Neural progenitor cell (in vitro differentiated cells): ENCODE results near the gene ZNF862. TPM values are rescaled to one million over a fixed set of nuclear protein-coding genes. Genes with fewer than 3 reads are reported as not detected.
A peak's percentile ranks its signal among the peaks of the same experiment; 100 is the strongest.

ENCODE experiments used
- DNase-seq: peaks from one replicate; pipeline ENCODE4 v3.0.0-alpha.2; 2016; ENCODE audit warnings: low spot score
- H2AFZ ChIP-seq: fragments of 200-600 bp; sonication (generic); replicated peaks from 2 replicates; pipeline ENCODE4 v1.6.1; 2016; ENCODE audit warnings: antibody characterized with exemption
- H3F3A ChIP-seq: fragments of 200-600 bp; sonication (generic); 2 replicates; pipeline ENCODE4 v1.6.1; 2016; ENCODE audit warnings: antibody characterized with exemption, low read depth
- H3K27ac ChIP-seq: fragments of 200-600 bp; sonication (generic); 2 replicates; pipeline ENCODE4 v1.5.1; 2016; ENCODE audit warnings: mild to moderate bottlenecking
- H3K27me3 ChIP-seq: fragments of 200-600 bp; sonication (generic); 2 replicates; pipeline ENCODE4 v1.6.1; 2016; ENCODE audit warnings: mild to moderate bottlenecking, moderate library complexity
- H3K36me3 ChIP-seq: fragments of 200-600 bp; sonication (generic); 2 replicates; pipeline ENCODE4 v1.5.1; 2016
- H3K4me1 ChIP-seq: fragments of 200-600 bp; sonication (generic); 2 replicates; pipeline ENCODE4 v1.6.1; 2016; ENCODE audit warnings: mixed run types
- H3K4me2 ChIP-seq: fragments of 200-600 bp; sonication (generic); 2 replicates; pipeline ENCODE4 v1.6.1; 2016
- H3K4me3 ChIP-seq: fragments of 200-600 bp; sonication (generic); 2 replicates; pipeline ENCODE4 v1.5.1; 2016
- H3K79me2 ChIP-seq: fragments of 200-600 bp; sonication (generic); 2 replicates; pipeline ENCODE4 v1.6.1; 2016; ENCODE audit warnings: low read depth
- H3K9ac ChIP-seq: fragments of 200-600 bp; sonication (generic); 2 replicates; pipeline ENCODE4 v1.6.1; 2016
- H3K9me3 ChIP-seq: fragments of 200-600 bp; sonication (generic); 2 replicates; pipeline ENCODE4 v1.5.1; 2016; ENCODE audit warnings: low read depth
- H4K20me1 ChIP-seq: fragments of 200-600 bp; sonication (generic); 2 replicates; pipeline ENCODE4 v1.6.1; 2016; ENCODE audit warnings: low read depth
- H3K27ac Mint-ChIP-seq: 3 replicates; pipeline ENCODE4 v1.8.0; 2021; ENCODE audit warnings: mixed read lengths
- H3K27me3 Mint-ChIP-seq: 2 replicates; pipeline ENCODE4 v1.8.0; 2022; ENCODE audit warnings: low read depth, mild to moderate bottlenecking, inconsistent platforms, moderate library complexity, mixed read lengths; ENCODE audit not compliant: insufficient read depth
- H3K36me3 Mint-ChIP-seq: 3 replicates; pipeline ENCODE4 v1.8.0; 2021; ENCODE audit warnings: mixed read lengths
- H3K4me1 Mint-ChIP-seq: 3 replicates; pipeline ENCODE4 v1.8.0; 2021; ENCODE audit warnings: mixed read lengths
- H3K4me3 Mint-ChIP-seq: 3 replicates; pipeline ENCODE4 v1.8.0; 2021; ENCODE audit warnings: mild to moderate bottlenecking, moderate library complexity, mixed read lengths
- H3K9me3 Mint-ChIP-seq: 3 replicates; pipeline ENCODE4 v1.8.0; 2020; ENCODE audit warnings: mixed read lengths
- CTCF ChIP-seq: fragments of 200-600 bp; sonication (generic); IDR thresholded peaks from 2 replicates; pipeline ENCODE4 v1.5.1; 2017; ENCODE audit warnings: antibody characterized with exemption, mild to moderate bottlenecking
- EZH2 ChIP-seq: fragments of 200-600 bp; sonication (generic); IDR thresholded peaks from 2 replicates; pipeline ENCODE4 v1.6.1; 2017; ENCODE audit warnings: antibody characterized with exemption, mild to moderate bottlenecking, moderate library complexity
- EZH2phosphoT487 ChIP-seq: fragments of 200-600 bp; sonication (generic); IDR thresholded peaks from 2 replicates; pipeline ENCODE4 v1.6.1; 2017; ENCODE audit warnings: antibody characterized with exemption
- total RNA-seq: library from RNA; depleted of rRNA; stranded (reverse); fragments of >200 nt; gene quantifications from 2 replicates; pipeline ENCODE4 v1.2.3, GENCODE V29; 2015; ENCODE audit warnings: low replicate concordance

Gene ZNF862
- total RNA-seq, 1 donor from 2014 or later = 5.9 TPM

GRCh38 chr7:149843566-149843965 is 5.4 kb downstream of the ZNF862 start:
- Mint-ChIP-seq H3K9me3 (no peaks in the 10 kb centered on the region), H3K27ac (no peak overlapping the region), H3K4me3 (no peak overlapping the region), H3K4me1 (peaks cover 10% of the 10 kb centered on the region), H3K36me3 (peaks cover 8% of the 10 kb centered on the region), H3K27me3 (peaks cover 1% of the 10 kb centered on the region)
- H3K4me3 ChIP-seq = no peak overlapping the region
- H3K27me3 ChIP-seq = peaks cover 40% of the 10 kb centered on the region
- H3K36me3 ChIP-seq = no peaks in the 10 kb centered on the region
- no peak for DNase-seq
- H3K4me1 ChIP-seq = no peaks in the 10 kb centered on the region
- no peak overlapping the region for H3K4me2 ChIP-seq
- no peak overlapping the region for H3K27ac ChIP-seq
- TF ChIP-seq EZH2 = no peak
- no peak for TF ChIP-seq CTCF
- no peak for TF ChIP-seq EZH2phosphoT487
- no peak overlapping the region for H2AFZ ChIP-seq
- no peaks in the 10 kb centered on the region for H3K79me2 ChIP-seq
- H3F3A ChIP-seq = peaks cover 9% of the 10 kb centered on the region
- H4K20me1 ChIP-seq = peaks cover 8% of the 10 kb centered on the region
- no peaks in the 10 kb centered on the region for H3K9me3 ChIP-seq
- H3K9ac ChIP-seq = no peak overlapping the region

- DNase-seq = no peak
- H3K4me2 ChIP-seq = no peak overlapping the region
These were observed 6.3 kb downstream of the ZNF862 start for GRCh38 chr7:149844445-149844844.

GRCh38 chr7:149845257-149845980 is 7.2 kb downstream of the ZNF862 start:
- Histone ChIP-seq H3F3A (no peaks in the 10 kb centered on the region), H3K4me1 (peaks cover 3% of the 10 kb centered on the region), H4K20me1 (no peaks in the 10 kb centered on the region), H3K27ac (no peak overlapping the region), H3K4me3 (no peak overlapping the region), H3K4me2 (no peak overlapping the region), H3K27me3 (peaks cover 33% of the 10 kb centered on the region), H3K36me3 (no peaks in the 10 kb centered on the region), H3K9ac (no peak overlapping the region), H3K79me2 (no peaks in the 10 kb centered on the region), H3K9me3 (no peaks in the 10 kb centered on the region), H2AFZ (no peak overlapping the region)
- Mint-ChIP-seq H3K4me3 (peak overlapping the region; percentile 10), H3K27me3 (peaks cover 2% of the 10 kb centered on the region), H3K36me3 (peaks cover 8% of the 10 kb centered on the region), H3K9me3 (no peaks in the 10 kb centered on the region), H3K27ac (no peak overlapping the region), H3K4me1 (peaks cover 2% of the 10 kb centered on the region)
- DNase-seq = no peak
- TF ChIP-seq EZH2 (no peak), CTCF (no peak), EZH2phosphoT487 (no peak)

More at GRCh38 chr7:149844445-149844844, 6.3 kb downstream of the ZNF862 start:
- H3K79me2 ChIP-seq = no peaks in the 10 kb centered on the region
- peaks cover 2% of the 10 kb centered on the region for H3K27me3 Mint-ChIP-seq
- no peak overlapping the region for H3K9ac ChIP-seq
- H3K27ac ChIP-seq = no peak overlapping the region
- no peaks in the 10 kb centered on the region for H3K36me3 ChIP-seq
- H3K4me3 ChIP-seq = no peak overlapping the region
- H3K4me1 ChIP-seq = no peaks in the 10 kb centered on the region
- peaks cover 8% of the 10 kb centered on the region for H3K36me3 Mint-ChIP-seq
- no peak overlapping the region for H3K27ac Mint-ChIP-seq
- H3K9me3 Mint-ChIP-seq = no peaks in the 10 kb centered on the region
- no peak overlapping the region for H2AFZ ChIP-seq
- H4K20me1 ChIP-seq = peaks cover 4% of the 10 kb centered on the region
- peaks cover 4% of the 10 kb centered on the region for H3K4me1 Mint-ChIP-seq
- no peak overlapping the region for H3K4me3 Mint-ChIP-seq
- TF ChIP-seq EZH2 = no peak
- TF ChIP-seq EZH2phosphoT487 = no peak
- no peak for TF ChIP-seq CTCF
- peaks cover 37% of the 10 kb centered on the region for H3K27me3 ChIP-seq
- H3K9me3 ChIP-seq = no peaks in the 10 kb centered on the region
- peaks cover under 1% of the 10 kb centered on the region for H3F3A ChIP-seq
